Measurements from ENCODE around the gene MRPS27.
"Not testable (repeated sequence)": the region's sequence is repeated elsewhere in the genome, so short reads cannot be mapped to it uniquely, and the experiment has no call there.

MRPS27 gene

DNA sequence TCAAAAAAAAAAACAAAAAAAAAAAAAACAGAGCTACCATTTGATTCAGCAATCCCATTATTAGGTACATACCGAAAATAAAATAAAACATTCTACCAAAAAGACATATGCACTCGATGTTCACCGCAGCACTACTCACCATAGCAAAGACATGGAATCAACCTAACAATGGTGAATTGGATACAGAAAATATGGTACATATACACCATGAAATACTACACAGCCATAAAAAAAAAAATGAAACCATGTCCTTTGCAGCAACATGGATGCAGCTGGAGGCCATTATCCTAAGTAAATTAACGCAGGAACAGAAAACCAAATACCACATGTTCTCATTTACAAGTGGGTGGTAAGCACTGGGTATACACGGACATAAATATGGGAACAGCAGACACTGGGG, 21.3 kb downstream of the MRPS27 start:
- Mint-ChIP-seq H3K4me1 (peaks cover 13% of the 10 kb centered on the region), H3K27me3 (ENCODE audit: low read depth) (no peaks in the 10 kb centered on the region), H3K27ac (no peak overlapping the region), H3K4me3 (no peak overlapping the region), H3K9me3 (no peaks in the 10 kb centered on the region), H3K36me3 (ENCODE audit: low read depth) (peaks cover 47% of the 10 kb centered on the region)
- TF ChIP-seq, protein P1, sequence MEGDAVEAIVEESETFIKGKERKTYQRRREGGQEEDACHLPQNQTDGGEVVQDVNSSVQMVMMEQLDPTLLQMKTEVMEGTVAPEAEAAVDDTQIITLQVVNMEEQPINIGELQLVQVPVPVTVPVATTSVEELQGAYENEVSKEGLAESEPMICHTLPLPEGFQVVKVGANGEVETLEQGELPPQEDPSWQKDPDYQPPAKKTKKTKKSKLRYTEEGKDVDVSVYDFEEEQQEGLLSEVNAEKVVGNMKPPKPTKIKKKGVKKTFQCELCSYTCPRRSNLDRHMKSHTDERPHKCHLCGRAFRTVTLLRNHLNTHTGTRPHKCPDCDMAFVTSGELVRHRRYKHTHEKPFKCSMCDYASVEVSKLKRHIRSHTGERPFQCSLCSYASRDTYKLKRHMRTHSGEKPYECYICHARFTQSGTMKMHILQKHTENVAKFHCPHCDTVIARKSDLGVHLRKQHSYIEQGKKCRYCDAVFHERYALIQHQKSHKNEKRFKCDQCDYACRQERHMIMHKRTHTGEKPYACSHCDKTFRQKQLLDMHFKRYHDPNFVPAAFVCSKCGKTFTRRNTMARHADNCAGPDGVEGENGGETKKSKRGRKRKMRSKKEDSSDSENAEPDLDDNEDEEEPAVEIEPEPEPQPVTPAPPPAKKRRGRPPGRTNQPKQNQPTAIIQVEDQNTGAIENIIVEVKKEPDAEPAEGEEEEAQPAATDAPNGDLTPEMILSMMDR (IDR thresholded peaks at IDR 0.05; ENCODE audit: unreplicated experiment in 3 of 3), result no peak

DNA sequence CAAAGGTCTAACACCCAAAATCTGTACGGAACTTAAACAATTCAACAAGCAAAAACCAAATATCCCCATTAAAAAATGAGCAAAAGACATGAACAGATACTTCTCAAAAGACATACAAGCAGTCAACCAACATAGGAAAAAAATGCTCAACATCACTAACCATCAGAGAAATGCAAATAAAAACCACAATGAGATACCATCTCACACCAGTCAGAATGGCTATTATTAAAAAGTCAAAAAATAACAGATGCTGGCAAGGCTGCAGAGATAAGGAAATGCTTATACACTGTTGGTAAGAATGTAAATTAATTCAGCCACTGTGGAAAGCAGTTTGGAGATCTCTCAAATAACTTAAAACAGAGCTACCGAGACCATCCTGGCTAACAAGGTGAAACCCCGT, 21.9 kb downstream of the MRPS27 start:
- peaks cover 44% of the 10 kb centered on the region for H3K36me3 Mint-ChIP-seq (ENCODE audit: low read depth)
- H3K27me3 Mint-ChIP-seq (ENCODE audit: low read depth); H3K9me3 Mint-ChIP-seq; H3K27ac Mint-ChIP-seq; H3K4me3 Mint-ChIP-seq: not testable (repeated sequence)
- peaks cover 13% of the 10 kb centered on the region for H3K4me1 Mint-ChIP-seq

DNA sequence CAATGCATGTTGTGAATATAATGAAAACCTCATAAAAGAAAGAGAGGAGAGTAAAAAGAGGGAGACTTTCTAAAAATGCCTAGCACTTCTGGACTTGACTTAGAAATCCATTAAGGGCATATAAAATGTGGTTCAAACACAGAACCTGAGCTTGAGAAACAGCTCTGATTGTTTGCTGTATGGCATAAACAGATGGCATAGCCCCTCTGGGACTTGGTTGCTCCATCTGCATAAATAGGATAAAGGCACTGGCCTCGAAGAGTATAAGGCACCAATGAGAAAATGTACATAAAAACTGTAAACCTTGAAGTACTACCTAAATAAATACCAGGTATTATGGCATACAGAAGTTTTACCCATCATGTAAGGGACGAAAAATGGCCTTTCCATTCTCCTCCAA, 23.8 kb downstream of the MRPS27 start:
- Mint-ChIP-seq H3K27ac (no peak overlapping the region), H3K4me3 (no peak overlapping the region), H3K4me1 (peaks cover 1% of the 10 kb centered on the region), H3K36me3 (ENCODE audit: low read depth) (peaks cover 32% of the 10 kb centered on the region), H3K27me3 (ENCODE audit: low read depth) (no peaks in the 10 kb centered on the region), H3K9me3 (no peaks in the 10 kb centered on the region)
- TF ChIP-seq, protein P1 (IDR thresholded peaks at IDR 0.05; ENCODE audit: unreplicated experiment in 3 of 3), result no peak

GRCh38 chr5:72295539-72295938, 24.5 kb downstream of the MRPS27 start:
- H3K4me1 Mint-ChIP-seq, result no peaks in the 10 kb centered on the region
- H3K36me3 Mint-ChIP-seq (ENCODE audit: low read depth), result peaks cover 30% of the 10 kb centered on the region
- no peaks in the 10 kb centered on the region for H3K9me3 Mint-ChIP-seq
- H3K27ac Mint-ChIP-seq, result no peak overlapping the region
- TF ChIP-seq, protein P1 (IDR thresholded peaks at IDR 0.05; ENCODE audit: unreplicated experiment in 3 of 3), result no peak
- no peak overlapping the region for H3K4me3 Mint-ChIP-seq
- H3K27me3 Mint-ChIP-seq (ENCODE audit: low read depth), result no peaks in the 10 kb centered on the region

DNA sequence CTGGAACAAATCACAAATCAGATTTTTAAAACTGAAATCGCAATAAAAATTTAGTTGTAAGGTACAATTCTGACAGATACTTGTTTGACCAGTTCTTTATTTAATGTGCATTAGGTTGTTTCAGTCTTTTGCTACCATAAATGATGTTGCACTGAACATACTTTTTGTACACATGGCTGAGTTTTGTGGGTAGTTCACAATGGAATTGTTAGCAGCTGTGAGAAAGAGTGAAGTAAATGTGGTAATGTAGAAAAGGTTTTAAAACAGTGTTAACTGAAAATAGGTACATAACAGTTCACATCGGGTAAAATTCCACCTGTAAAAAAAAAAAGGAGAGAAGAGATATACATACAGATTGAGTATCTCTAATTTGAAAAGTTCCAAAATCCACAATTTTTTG, 25.6 kb downstream of the MRPS27 start:
- H3K9me3 Mint-ChIP-seq, result no peaks in the 10 kb centered on the region
- H3K27me3 Mint-ChIP-seq (ENCODE audit: low read depth), result no peaks in the 10 kb centered on the region
- H3K27ac Mint-ChIP-seq, result no peak overlapping the region
- no peaks in the 10 kb centered on the region for H3K4me1 Mint-ChIP-seq
- no peak overlapping the region for H3K4me3 Mint-ChIP-seq
- peaks cover 34% of the 10 kb centered on the region for H3K36me3 Mint-ChIP-seq (ENCODE audit: low read depth)
- TF ChIP-seq, protein P1 (IDR thresholded peaks at IDR 0.05; ENCODE audit: unreplicated experiment in 3 of 3), result no peak

DNA sequence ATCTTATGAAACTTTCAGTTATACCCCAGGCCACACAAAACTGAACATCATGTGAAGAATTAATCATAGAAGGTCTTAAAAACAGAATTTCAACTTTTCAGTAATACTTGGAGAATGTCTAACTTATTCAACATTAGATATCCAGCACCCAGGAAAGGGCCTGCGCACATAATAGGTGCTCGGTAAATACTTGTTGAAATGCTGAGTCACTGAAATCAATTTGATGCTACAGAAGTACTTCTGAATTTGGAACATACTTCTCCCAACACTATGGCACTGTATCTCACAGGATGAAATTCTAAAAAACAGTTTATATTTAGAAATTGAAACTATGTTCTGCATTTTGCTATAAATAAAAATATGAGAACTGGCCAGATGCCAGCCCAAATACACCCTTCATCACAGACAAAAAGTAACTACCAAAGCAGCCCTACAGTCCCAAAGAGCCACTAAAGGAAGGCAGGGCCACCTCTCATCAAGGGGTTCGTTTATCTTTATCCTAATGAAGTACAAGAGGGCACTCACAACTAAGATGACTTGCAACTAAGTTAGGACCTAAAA, 26.5 kb downstream of the MRPS27 start:
- peak overlapping the region in 1 of 3 experiments; percentile 4 for H3K27ac Mint-ChIP-seq
- no peaks in the 10 kb centered on the region for H3K9me3 Mint-ChIP-seq
- peaks cover 40% of the 10 kb centered on the region for H3K36me3 Mint-ChIP-seq (ENCODE audit: low read depth)
- no peak overlapping the region for H3K4me3 Mint-ChIP-seq
- H3K27me3 Mint-ChIP-seq (ENCODE audit: low read depth), result no peaks in the 10 kb centered on the region
- peaks cover 5% of the 10 kb centered on the region for H3K4me1 Mint-ChIP-seq
- TF ChIP-seq, protein P1 (IDR thresholded peaks at IDR 0.05; ENCODE audit: unreplicated experiment in 3 of 3), result no peak
